NCI-H1105 (cell line): ENCODE measurements around the gene HSD17B2.

Source experiments
- DNase-seq: peaks from one replicate; lab custom pipeline; 2025; lab: John Stamatoyannopoulos, UW

HSD17B2 gene

GRCh38 chr16:82049484-82049883 lies 14.4 kb downstream of the HSD17B2 start:
- DNase-seq, result no peak

GRCh38 chr16:82050506-82050905 lies 15.5 kb downstream of the HSD17B2 start:
- no peak for DNase-seq

DNA sequence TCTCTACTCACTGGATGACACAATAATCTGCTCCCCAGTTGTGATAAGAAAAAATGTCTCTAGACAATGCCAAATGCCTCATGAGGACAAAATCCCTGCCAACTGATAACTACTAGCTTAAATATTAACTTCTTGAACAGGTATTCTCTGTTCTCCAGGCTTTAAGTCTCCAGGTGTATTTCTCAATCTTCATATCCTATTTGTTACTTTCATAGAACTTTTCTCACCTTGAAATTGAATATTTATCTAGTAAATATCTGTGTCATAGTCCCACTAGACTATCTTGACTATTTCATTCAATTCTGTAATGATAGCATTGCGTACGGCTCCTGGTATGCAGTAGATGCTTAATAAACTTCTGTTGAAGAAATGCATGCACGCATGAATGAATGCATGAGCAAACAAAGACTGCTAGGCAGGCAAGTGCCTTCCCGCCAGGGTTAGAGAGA lies 15.9 kb downstream of the HSD17B2 start:
- DNase-seq, result no peak

DNA sequence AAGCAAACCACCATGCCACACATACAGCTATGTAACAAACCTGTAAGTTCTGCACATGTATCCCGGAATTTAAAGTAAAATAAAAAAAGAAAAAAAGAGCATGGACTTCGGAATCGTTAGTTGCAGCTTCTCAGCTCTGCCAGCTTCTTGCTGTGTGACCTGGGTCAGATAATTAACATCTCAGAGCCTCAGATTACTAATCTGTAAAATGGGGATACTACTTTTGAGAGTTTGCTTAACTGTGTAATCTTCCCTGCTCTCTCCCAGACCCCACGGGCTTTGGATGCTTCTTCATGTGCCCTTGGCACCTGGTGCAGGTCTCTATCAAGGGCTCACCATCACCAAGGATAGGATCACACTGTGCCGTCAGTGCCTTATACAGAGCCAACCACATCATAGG lies 16.6 kb downstream of the HSD17B2 start:
- DNase-seq, result no peak

- DNase-seq, result no peak
Measured at GRCh38 chr16:82055117-82055516, 20.1 kb downstream of the HSD17B2 start.

DNA sequence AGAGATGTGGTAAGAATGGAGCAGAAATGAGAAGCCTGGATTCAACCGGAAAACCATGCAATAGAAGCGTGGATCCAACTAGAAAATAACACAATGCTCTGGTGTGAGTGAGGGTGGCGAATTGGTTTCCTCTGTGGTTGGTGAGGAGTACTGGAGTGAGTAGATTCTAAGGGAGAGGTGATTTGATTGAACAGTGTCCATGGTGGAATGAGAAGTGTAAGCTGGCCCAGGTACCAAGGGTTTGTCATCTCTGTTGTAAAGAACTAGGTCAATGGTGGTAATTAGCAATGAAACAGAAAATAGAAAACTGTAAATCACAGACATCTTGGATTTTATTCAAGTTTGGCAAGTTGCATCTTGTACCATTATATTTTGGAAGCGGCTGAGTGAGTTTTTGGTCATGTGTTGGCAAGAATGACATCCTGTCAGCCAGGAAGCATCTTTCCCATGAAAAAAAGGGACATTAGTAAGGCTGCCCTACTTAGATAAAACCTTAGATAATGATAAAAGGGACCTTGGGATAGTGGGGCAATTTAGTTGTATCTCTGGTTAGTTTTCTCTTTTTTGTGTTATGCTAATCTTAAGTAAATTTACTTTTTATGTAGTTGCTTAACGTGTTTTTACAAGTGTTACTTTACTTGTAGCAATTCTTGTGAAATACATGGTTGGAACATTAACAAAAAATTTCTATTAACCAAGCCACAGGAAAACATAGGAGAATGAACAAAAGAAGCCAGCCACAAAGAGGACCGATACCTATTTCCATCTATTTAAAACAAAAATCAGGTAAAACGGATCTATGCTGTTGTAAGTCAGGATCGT lies 20.9 kb downstream of the HSD17B2 start:
- peak; percentile 17 for DNase-seq

- DNase-seq, result no peak
Measured at GRCh38 chr16:82056550-82056896, 21.5 kb downstream of the HSD17B2 start.

- no peak for DNase-seq
Measured at GRCh38 chr16:82059161-82059982, 24.3 kb downstream of the HSD17B2 start.

- no peak for DNase-seq
Measured at GRCh38 chr16:82059983-82060421, 24.9 kb downstream of the HSD17B2 start.

- no peak for DNase-seq
Measured at GRCh38 chr16:82061861-82062525, 26.9 kb downstream of the HSD17B2 start.

GRCh38 chr16:82062645-82063058 lies 27.6 kb downstream of the HSD17B2 start:
- DNase-seq, result no peak

DNA sequence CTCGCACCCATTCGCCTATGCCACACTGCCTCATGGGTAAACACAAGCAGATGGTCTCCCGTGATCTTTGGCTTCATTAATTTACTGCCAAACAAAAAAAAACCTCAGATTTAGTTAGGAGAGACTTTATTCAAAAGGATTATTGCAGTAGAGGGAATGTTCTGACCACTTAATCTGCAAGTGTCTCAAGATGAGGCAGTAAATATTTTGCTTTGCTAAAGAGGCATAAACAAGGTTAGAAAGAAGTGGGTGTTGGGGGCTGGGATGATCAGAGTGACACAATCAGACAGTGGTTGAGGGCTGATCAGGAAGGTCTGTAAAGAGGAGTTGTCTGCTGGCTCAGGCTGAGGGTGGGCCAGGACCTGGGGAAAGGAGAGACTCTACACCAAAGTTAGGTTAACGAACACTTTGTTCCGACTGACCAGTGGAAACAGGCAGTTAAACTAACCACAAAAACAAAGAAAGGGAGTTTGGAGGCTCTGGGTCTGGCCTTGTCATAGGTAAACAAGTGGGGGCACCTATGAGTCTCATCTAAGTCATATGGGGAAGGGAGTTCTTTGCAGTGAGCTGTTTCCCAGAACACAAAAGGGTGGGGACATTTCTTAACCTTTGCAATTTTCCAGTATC lies 28.5 kb downstream of the HSD17B2 start:
- DNase-seq, result no peak

DNA sequence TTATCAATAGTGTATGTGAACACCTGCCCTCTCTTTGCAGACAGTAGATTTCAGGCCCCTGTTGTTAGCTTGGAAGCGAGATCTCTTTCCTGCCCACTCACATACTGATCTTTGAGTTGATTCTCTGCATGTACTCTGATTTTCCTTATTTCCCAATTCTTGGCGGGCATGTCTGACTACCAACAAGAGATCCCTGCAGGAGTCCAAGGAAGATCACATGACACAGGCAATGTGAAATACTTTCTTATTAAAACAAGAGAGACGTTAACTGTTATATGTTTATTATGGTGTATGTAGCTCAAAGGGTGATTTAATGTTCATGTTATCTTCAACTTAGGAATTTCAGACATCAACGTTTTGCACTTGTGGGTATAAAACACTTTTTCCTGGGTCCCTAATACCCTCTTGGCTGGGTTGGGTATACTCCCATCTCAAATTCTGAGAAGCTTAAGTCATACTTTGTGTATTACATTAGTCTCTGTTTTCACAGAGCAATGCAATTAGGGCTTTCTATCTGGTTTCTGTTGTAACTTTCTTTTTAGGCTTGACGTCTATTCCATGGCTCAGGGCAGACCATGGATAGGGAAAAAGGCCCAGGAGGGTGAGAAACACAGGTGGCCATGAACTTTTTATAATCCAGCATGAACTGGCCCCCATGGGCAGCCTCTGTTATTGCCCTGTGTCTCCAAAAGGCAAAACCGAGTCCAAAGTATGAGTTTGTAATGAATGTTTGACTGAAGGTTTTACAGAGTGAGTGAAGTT lies 32.2 kb downstream of the HSD17B2 start:
- DNase-seq, result no peak

DNA sequence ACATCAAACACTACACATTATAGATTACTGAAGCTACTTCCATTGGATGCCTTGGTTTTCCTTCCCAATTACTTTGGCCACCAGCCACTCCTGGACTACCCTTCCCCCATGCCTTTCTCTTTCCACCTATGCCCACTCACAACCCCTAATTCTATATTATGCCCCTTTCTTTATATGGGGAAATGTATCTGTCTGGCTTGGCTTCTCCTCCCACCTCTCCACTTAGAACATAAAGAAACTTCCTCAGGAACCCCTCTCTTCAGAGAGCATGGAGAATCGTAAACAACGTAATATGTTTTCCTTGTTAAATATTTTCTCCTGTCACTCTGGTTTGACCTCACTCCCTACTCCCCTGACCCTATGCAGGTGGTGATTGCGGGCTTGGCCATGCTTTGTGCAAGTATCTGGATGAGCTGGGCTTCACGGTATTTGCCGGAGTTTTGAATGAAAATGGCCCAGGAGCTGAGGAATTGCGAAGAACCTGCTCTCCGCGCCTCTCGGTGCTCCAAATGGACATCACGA lies 32.8 kb downstream of the HSD17B2 start:
- no peak for DNase-seq

DNA sequence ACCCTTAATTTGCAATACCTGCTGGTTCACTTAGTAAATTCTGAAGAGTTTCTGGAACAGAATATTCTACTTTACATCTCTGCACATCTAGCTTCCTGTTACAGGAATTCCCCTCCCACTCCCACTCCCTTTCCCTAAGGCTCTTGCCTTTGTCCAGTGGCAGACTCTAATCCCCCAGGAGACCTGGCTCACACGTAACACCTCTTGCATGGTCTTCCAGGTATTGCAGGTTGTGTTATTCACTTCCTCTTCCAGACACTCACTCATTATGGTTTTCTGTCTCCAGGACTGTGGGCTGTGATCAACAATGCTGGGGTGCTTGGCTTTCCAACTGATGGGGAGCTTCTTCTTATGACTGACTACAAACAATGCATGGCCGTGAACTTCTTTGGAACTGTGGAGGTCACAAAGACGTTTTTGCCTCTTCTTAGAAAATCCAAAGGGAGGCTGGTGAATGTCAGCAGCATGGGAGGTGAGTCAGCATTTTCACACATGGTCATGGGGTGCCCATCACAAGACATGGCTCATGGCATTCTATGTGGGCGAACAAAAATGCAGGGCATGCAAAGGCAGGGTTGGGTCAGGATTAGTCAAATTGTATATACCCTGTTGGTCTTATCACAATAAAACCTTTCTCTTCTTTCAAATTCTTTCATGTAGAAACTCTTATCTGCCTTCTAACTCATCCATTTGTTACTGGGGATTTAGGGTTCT lies 35.8 kb downstream of the HSD17B2 start:
- DNase-seq, result no peak

DNA sequence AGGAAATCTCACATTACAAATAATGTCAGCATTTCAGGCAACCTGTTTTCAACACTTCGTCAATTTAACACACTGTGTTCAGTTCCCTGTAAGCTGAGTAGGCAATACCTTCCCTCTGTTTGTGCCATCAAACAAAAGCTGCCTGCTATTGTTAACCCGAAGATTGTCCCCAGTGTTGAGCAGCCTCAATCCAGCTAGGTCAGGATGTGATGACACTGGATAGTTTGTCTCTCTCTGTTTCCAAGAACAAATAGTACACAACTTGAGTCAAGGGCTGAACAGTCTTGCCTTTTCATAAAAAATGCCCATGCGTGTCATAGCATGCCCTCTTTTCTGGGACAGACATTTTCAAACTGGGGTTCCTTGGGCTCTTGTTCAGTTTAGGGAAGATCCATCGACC lies 36.4 kb downstream of the HSD17B2 start:
- no peak for DNase-seq

- DNase-seq, result no peak
Measured at GRCh38 chr16:82072313-82072712, 37.3 kb downstream of the HSD17B2 start.

DNA sequence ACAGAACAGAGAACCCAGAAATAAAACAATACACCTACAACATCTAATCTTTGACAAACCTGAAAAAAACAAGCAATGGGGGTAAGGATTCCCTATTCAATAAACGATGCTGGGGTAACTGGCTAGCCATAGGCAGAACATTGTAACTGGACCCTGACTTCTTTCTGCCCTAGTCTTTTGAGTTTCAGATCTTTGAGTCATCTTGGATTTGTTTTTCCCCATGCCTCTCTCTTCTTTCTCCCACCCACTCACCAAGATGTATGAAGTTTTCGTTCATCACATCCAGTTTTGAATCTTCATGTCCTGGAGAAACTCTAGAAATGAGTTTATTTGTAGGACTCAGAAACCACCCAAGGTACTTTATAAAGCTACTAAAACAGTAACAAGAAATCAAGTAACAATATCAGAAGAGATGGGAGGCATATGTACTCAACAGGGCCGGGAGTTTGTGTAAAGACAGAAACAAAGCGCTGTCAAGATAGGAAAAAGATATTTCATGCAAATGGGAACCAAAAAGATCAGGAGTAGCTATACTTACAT lies 39.0 kb downstream of the HSD17B2 start:
- no peak for DNase-seq

DNA sequence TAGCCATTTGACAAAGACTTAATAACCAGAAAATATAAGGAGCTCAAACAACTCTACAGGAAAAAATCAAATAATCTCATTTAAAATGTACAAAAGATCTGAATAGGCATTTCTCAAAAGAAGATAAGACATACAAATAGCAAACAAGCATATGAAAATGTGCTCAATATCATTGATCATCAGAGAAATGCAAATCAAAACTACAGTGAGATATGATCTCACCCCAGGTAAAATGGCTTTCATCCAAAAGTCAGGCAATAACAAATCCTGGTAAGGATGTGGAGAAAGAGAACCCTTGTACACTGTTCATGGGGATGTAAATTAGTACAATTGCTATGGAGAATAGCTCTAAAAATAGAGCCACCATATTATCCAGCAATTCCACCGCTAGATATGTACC lies 43.1 kb downstream of the HSD17B2 start:
- DNase-seq, result no peak

DNA sequence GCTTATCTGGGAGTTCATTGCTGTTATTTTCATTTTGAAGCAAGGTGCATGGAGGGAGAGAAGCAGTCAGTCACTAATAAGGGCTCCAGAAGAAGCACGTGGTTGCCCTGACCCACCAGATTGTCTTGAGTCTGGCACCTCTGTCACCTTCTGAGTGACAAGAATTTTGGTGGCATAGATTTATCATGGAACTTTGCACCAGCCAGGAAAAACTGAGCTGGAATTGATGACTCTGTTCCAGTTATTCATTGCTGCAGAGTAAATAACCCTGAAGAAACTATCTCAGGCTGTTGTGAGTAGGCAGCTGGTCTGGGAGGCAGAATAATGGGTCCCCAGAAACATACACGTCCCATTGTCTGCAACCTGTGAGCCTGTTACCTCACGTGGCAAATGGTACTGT lies 44.8 kb downstream of the HSD17B2 start:
- no peak for DNase-seq
